Endothelial cell of umbilical vein (primary cell): ENCODE data around the gene NSD1. TPM values are rescaled to one million over a fixed set of nuclear protein-coding genes. Genes with fewer than 3 reads are reported as not detected.

Source experiments
- BruUV-seq: library from RNA; stranded (reverse); fragments of 400-500 nt; replicated peaks from 2 replicates; lab custom pipeline; 2021; lab: Mats Ljungman, UMichigan
- CTCF ChIA-PET: fragments of 300-600, 350-600 bp; sonication (Branson Sonifier 250); formaldehyde crosslinking; loops from one replicate; lab custom pipeline; 2021; ENCODE audit warnings: antibody characterized with exemption, inconsistent platforms; lab: Charles Lee
- POLR2A ChIA-PET: fragments of 300-600, 350-600 bp; sonication (Branson Sonifier 250); formaldehyde crosslinking; loops from one replicate; lab custom pipeline; 2021; ENCODE audit warnings: antibody characterized with exemption, inconsistent platforms; lab: Charles Lee
- DNase-seq: peaks from one replicate; pipeline ENCODE4 v3.0.0-alpha.2; 2011; ENCODE audit warnings: low read depth, low spot score
- FAIRE-seq: peaks from 2 replicates; lab custom pipeline; 2011; peaks lifted over from hg19 to GRCh38; lab: Jason Lieb, UNC
- H2AFZ ChIP-seq: 2 replicates; pipeline ENCODE4 v1.6.0; 2012; ENCODE audit warnings: low read depth, low read length, control low read depth, inconsistent platforms
- H3K27ac ChIP-seq: 2 replicates; pipeline ENCODE4 v1.5.1; 2011; ENCODE audit warnings: low read depth, mild to moderate bottlenecking, control low read depth, low read length, moderate library complexity; ENCODE audit not compliant: insufficient read depth
- H3K27me3 ChIP-seq, 2 experiments: 2 replicates each; pipeline versions ENCODE4 v1.6.0 to v1.6.1; 2011; ENCODE audit warnings: low read length in 2 of 2, mixed read lengths in 1 of 2; ENCODE audit not compliant: control insufficient read depth in 2 of 2, insufficient read depth in 2 of 2
- H3K36me3 ChIP-seq, 2 experiments: 2 replicates in 1 of 2; 3 replicates in 1 of 2; pipeline ENCODE4 v1.5.1; 2011; ENCODE audit warnings: low read length in 2 of 2, mild to moderate bottlenecking in 1 of 2, moderate library complexity in 1 of 2; ENCODE audit not compliant: control insufficient read depth in 2 of 2, insufficient read depth in 2 of 2; ENCODE audit errors: extremely low read depth in 1 of 2
- H3K4me1 ChIP-seq: 3 replicates; pipeline ENCODE4 v1.5.1; 2011; ENCODE audit warnings: mild to moderate bottlenecking, low read length; ENCODE audit not compliant: control insufficient read depth, insufficient read depth; ENCODE audit errors: extremely low read depth
- H3K4me2 ChIP-seq: 2 replicates; pipeline ENCODE4 v1.6.1; 2011; ENCODE audit warnings: low read length, control low read depth, mixed read lengths; ENCODE audit not compliant: insufficient read depth
- H3K4me3 ChIP-seq, 3 experiments: fragments of 200-600 bp in 1 of 3; sonication (generic), shearing (Covaris generic) in 1 of 3; replicated peaks in 1 of 3; 2 replicates each; pipeline ENCODE4 v1.5.1; 2011 to 2016; ENCODE audit warnings: control low read depth in 3 of 3, low read length in 3 of 3, mild to moderate bottlenecking in 2 of 3, inconsistent platforms in 1 of 3, low read depth in 1 of 3, moderate library complexity in 1 of 3; ENCODE audit not compliant: insufficient read depth in 1 of 3
- H3K79me2 ChIP-seq: 2 replicates; pipeline ENCODE4 v1.6.0; 2012; ENCODE audit warnings: low read length, inconsistent platforms; ENCODE audit not compliant: control insufficient read depth, insufficient read depth
- H3K9ac ChIP-seq: replicated peaks from 2 replicates; pipeline ENCODE3; 2011; ENCODE audit warnings: low read length, control low read depth; ENCODE audit not compliant: insufficient read depth; ENCODE audit errors: extremely low read depth
- H3K9me1 ChIP-seq: replicated peaks from 3 replicates; pipeline ENCODE4 v1.6.0; 2011; ENCODE audit warnings: mild to moderate bottlenecking, low read length; ENCODE audit not compliant: control insufficient read depth, insufficient read depth; ENCODE audit errors: extremely low read depth
- H3K9me3 ChIP-seq: replicated peaks from 2 replicates; pipeline ENCODE4 v1.5.1; 2012; ENCODE audit warnings: low read length, inconsistent platforms; ENCODE audit not compliant: control insufficient read depth, insufficient read depth
- H4K20me1 ChIP-seq: replicated peaks from 2 replicates; pipeline ENCODE3; 2011; ENCODE audit warnings: mild to moderate bottlenecking, low read length; ENCODE audit not compliant: control insufficient read depth, insufficient read depth; ENCODE audit errors: extremely low read depth
- EZH2 ChIP-seq: IDR thresholded peaks from 2 replicates; pipeline ENCODE4 v1.6.1; 2012; ENCODE audit warnings: borderline replicate concordance, low read depth, mild to moderate bottlenecking, moderate library complexity, low read length, inconsistent platforms; ENCODE audit not compliant: severe bottlenecking
- FOS ChIP-seq: IDR thresholded peaks from 2 replicates; pipeline ENCODE4 v1.6.1; 2011; ENCODE audit warnings: mild to moderate bottlenecking, low read length, moderate library complexity, borderline replicate concordance; ENCODE audit not compliant: insufficient read depth
- GATA2 ChIP-seq: IDR thresholded peaks from 2 replicates; pipeline ENCODE4 v1.7.0; 2011; ENCODE audit warnings: low read depth, mild to moderate bottlenecking, moderate library complexity, mixed read lengths, low read length; ENCODE audit not compliant: insufficient read length, insufficient read depth
- JUN ChIP-seq: IDR thresholded peaks from 2 replicates; pipeline ENCODE4 v1.6.1; 2011; ENCODE audit warnings: borderline replicate concordance, low read depth; ENCODE audit not compliant: insufficient read length, insufficient read depth
- MYC ChIP-seq: IDR thresholded peaks from one replicate; pipeline ENCODE4 v1.6.1; 2011; ENCODE audit warnings: mild to moderate bottlenecking, low read depth, low read length
- POLR2A ChIP-seq: IDR thresholded peaks from 2 replicates; pipeline ENCODE4 v1.6.1; 2012; ENCODE audit warnings: low read depth, mild to moderate bottlenecking, control low read depth, low read length
- POLR2AphosphoS5 ChIP-seq: IDR thresholded peaks from 2 replicates; pipeline ENCODE4 v1.6.1; 2012; ENCODE audit warnings: low read depth, mild to moderate bottlenecking, control low read depth, low read length, moderate library complexity; ENCODE audit not compliant: insufficient read depth
- dilution Hi-C: fragments of 300-500 bp; cut with MboI; formaldehyde crosslinking; loops from one replicate; pipeline ENCODE4 v1.15.0; 2019; ENCODE audit warnings: low sequenced_read_pairs; ENCODE audit not compliant: extremely low pct_ligation_motif_present
- intact Hi-C: fragments of 100-400 bp; cut with micrococcal nuclease; formaldehyde crosslinking; loops from one replicate; pipeline ENCODE4 v1.10.0; 2022
- polyA plus RNA-seq, 4 experiments: library from polyadenylated mRNA; depleted of rRNA in 3 of 4; stranded (reverse) in 3 of 4; unstranded in 1 of 4; fragments of >200 nt; gene quantifications; 2 replicates each; pipeline versions ENCODE4 v1.2.1 to v1.2.3, GENCODE V29; 2011 to 2012; ENCODE audit warnings: missing spikeins in 1 of 4
- total RNA-seq: library from RNA; stranded (reverse); gene quantifications from 2 replicates; pipeline ENCODE4 v1.2.3, GENCODE V29; 2021
- TF ChIP-seq, protein P1 (sequence below): IDR thresholded peaks from 2 replicates; pipeline ENCODE4 v1.6.1; 2011; ENCODE audit not compliant: insufficient read depth, insufficient read length
- TF ChIP-seq, protein P2 (sequence below), 2 donors: IDR thresholded peaks; 1 replicate in 1 of 2; 2 replicates in 1 of 2; pipeline ENCODE4 v1.5.1; 2011; ENCODE audit warnings: low read length in 2 of 2, mild to moderate bottlenecking in 2 of 2, moderate library complexity in 2 of 2, control low read depth in 1 of 2, inconsistent platforms in 1 of 2, low read depth in 1 of 2; ENCODE audit not compliant: insufficient read depth in 1 of 2; ENCODE audit errors: extremely low read depth in 1 of 2

Gene NSD1
- total and polyA plus RNA-seq, 2 donors (not counting 3 experiments of a cell fraction or from before 2014, with no cell fraction given), result 14.4 to 90.4 TPM

DNA sequence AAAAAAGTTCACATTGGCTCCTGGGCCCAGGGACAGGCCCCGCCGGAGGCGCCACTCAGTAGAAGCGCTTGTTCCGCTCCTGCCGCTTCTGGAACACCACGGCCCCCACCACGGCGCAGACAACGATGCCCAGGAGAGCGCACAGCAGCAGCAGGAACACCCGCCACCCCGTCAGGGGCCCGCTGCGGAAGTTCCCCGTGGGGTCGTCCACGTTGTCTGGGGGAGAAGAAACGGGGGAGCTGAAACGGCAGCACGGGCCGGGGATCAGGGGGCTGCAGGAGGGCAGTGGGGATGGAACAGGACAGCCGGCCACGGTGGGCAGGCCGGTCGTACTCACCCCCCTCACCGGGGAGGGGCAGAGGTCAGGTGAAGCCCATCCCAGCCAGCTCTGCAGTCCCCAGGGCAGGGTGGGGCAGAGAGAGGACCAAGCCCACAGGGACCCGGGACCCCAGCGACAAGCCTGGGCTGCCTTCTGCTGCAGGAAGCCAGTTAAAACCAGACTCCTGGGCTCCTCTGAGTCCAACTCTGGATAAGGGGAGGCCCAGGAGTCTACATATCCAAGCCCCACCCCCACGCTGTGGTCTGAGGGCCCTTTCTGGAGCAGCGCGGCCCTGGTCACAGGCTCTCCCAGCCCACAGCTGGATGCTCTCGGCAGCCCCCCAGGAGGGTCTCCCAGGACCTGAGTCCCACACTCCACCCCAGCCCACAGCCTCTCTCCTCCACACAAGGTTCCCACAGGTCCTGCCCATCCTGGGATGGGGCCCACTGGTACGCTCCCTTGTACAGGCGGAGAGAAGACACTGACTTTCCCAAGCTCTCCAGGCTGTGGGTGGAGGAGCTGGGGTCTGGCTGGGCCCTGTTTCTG is 198.7 kb downstream of the NSD1 start:
- Histone ChIP-seq H4K20me1 (no peaks in the 10 kb centered on the region), H3K4me3 (no peak overlapping the region), H3K9me1 (no peaks in the 10 kb centered on the region), H3K4me2 (no peak overlapping the region), H3K36me3 (peaks cover 0 to 41% of the 10 kb centered on the region in 2 experiments), H3K4me1 (peaks cover 14% of the 10 kb centered on the region), H3K27me3 (no peaks in the 10 kb centered on the region), H3K9me3 (no peaks in the 10 kb centered on the region), H3K79me2 (no peaks in the 10 kb centered on the region), H2AFZ (no peak overlapping the region), H3K9ac (no peak overlapping the region), H3K27ac (no peak overlapping the region)
- intact Hi-C loops, result no loop called here
- FAIRE-seq (no peak), DNase-seq (no peak)
- ChIA-PET POLR2A (no interaction called here), CTCF (interaction anchor here (1.8 kb wide), 1 partner anchor 23 kb away, joined by 6 read pairs; no protein-coding TSS in a partner anchor)
- no peak for TF ChIP-seq POLR2AphosphoS5
- no peak for TF ChIP-seq MYC
- TF ChIP-seq JUN, result no peak
- TF ChIP-seq, protein P1, sequence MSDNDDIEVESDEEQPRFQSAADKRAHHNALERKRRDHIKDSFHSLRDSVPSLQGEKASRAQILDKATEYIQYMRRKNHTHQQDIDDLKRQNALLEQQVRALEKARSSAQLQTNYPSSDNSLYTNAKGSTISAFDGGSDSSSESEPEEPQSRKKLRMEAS, result no peak
- no peak for TF ChIP-seq EZH2
- TF ChIP-seq, protein P2, sequence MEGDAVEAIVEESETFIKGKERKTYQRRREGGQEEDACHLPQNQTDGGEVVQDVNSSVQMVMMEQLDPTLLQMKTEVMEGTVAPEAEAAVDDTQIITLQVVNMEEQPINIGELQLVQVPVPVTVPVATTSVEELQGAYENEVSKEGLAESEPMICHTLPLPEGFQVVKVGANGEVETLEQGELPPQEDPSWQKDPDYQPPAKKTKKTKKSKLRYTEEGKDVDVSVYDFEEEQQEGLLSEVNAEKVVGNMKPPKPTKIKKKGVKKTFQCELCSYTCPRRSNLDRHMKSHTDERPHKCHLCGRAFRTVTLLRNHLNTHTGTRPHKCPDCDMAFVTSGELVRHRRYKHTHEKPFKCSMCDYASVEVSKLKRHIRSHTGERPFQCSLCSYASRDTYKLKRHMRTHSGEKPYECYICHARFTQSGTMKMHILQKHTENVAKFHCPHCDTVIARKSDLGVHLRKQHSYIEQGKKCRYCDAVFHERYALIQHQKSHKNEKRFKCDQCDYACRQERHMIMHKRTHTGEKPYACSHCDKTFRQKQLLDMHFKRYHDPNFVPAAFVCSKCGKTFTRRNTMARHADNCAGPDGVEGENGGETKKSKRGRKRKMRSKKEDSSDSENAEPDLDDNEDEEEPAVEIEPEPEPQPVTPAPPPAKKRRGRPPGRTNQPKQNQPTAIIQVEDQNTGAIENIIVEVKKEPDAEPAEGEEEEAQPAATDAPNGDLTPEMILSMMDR (IDR thresholded peaks at IDR 0.05; ENCODE audit: extremely low read depth in 1 of 2, insufficient read depth in 1 of 2, low read depth in 1 of 2, low read length in 2 of 2), result no peak
- no peak for TF ChIP-seq GATA2
- no peak for TF ChIP-seq FOS
- no peak for TF ChIP-seq POLR2A
- no TSS peak for BruUV-seq
- dilution Hi-C loops, result no loop called here
